GM19023 (cell line): Measurements from ENCODE around the gene NFE2L1.

Source experiments
- ATAC-seq: cut with Tn5 transposase; IDR thresholded peaks from one replicate; pipeline ENCODE4 v1.9.1; 2021; ENCODE audit warnings: mild to moderate bottlenecking, moderate library complexity; ENCODE audit not compliant: unreplicated experiment

The NFE2L1 gene

GRCh38 chr17:48107137-48108055, 59.2 kb downstream of the NFE2L1 start, which contains the start of gene SNX11:
Gene SNX11 (plus strand): TSS chr17:48107766. CDS start chr17:48112044, 4,278 bp downstream.
- peak; percentile 86 for ATAC-seq

GRCh38 chr17:48110761-48111160, 62.6 kb downstream of the NFE2L1 start:
- no peak for ATAC-seq
